NCI-H2196 treated with DMSO at 0.1 percent for 48 hours (cell line): ENCODE data around the gene GPR37.

Experiments
- DNase-seq: peaks from one replicate; lab custom pipeline; 2025; ENCODE audit not compliant: unreplicated experiment; lab: John Stamatoyannopoulos, UW

The GPR37 gene

DNA sequence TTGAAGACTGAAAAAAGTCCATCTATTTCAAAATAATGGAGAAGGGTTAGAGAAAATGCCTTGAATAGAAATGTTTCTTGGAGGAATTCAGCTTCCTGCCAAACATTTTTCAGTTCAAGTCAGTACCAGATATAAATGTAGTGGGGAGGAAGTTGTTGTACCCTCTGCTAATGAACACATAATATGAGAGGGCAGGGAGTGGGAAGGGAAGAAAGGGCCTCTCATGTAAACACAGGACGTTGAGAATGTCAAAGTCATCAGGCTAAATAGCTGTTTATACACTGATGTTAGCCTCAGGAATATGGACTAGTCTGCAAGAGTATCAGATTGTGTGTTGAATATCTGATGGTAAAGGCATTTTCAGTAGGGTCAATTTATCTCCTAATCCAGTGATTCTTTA, 37.0 kb downstream of the GPR37 start:
- no peak for DNase-seq

DNA sequence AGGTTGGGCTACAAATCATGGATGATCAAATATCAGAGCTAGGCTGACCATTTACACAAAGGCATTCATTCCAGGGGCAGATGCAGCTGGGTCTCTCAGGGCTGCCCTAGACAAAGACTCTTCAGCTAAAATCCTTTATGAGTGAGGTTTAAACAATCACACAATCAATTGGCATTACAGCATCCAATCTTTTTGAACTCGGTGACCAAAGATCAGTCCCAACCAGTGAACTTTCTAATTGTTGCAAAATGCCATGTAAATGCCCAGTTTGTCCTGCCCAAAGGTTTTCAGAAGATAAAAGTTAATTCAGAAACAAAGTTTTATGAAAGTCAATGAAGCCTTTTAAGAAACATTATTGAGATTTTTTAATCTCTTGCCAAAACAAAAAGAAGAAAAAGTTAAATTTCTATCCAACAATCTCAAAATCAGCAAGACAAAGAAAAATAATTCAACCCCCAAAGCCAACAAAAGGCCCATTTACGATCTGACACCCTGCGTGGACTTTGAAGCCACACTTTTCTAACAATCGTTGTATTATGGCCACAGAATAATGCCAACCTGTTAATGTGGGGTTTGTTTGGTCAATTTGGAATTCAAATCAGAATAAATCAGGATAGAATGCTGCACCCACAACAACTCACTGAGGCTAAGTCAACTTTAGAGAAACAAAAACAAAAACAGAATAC, 40.9 kb downstream of the GPR37 start:
- DNase-seq = no peak

DNA sequence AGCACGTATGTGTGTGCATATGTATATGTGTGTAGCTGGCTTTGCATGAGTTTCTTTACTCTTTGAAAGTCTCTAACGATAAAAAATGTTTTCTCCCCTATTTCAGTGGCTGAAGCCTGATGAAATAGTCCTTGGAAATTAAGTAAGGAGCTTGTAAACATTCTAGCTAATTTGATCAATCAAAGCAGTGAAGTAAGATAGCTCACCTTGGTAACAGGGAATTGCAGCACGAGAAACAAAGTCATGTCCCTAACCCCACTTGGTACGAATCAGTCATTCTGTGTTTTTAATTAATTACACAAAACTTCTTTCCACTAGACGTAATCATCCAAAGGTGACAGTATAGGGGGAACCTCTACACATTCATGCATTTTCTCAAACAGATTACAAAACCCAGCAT, 41.5 kb downstream of the GPR37 start:
- no peak for DNase-seq

DNA sequence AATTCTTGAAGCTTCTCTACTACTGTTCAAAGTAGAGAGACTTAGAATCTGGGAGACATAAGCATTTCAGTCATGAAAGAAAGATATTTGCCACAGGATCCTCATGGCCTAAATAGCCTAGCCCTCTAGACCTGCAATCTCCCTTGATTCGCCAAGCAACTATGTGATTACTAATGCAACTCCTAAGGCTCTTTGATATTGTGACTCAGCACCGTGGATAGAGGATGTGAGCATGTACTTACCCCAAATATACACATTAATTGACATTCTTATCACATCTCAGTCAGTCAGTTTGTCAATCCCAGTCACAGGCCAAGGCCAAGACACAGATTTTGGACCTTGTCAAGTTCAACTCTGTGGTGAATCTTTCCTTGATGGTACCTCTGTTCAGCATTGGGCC, 42.6 kb downstream of the GPR37 start:
- no peak for DNase-seq

DNA sequence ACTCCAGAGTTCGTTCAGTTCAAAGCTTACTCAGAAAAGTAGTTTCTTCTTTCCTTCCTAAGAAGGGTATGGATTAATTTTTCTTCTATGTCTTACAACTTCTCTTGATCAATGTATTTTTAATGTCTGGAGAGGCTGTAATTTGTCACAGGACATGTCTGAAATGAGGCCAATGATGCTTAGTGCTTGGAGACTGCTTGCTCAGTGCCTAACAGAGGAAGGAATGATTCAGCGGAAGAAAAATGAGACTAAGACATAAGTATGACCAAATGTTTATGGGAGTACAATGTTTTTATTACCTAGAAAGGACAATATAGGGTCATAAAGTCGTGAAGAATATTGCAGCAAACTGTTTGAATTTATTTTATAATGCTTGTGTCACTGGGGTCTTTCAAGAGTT, 43.3 kb downstream of the GPR37 start:
- no peak for DNase-seq

DNA sequence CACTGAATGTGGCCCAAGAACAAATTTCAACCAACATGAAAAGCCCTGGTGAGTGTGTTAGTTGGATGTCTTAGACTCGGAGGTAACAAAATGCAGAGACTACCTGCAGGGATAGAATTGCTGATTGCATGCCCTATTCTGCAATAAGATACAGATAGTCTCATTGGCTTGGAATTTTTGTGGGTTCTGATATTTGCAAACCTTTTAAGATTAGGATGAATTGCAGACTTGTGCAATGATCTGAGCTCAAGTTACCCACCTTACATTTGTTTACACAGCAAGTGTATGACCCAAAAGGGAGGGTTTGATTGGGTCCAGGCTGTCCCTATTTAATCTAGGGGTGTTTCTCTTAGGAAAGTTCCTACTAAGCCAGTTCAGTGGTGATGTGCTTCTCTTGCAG, 45.4 kb downstream of the GPR37 start:
- DNase-seq = peak; percentile 14

DNA sequence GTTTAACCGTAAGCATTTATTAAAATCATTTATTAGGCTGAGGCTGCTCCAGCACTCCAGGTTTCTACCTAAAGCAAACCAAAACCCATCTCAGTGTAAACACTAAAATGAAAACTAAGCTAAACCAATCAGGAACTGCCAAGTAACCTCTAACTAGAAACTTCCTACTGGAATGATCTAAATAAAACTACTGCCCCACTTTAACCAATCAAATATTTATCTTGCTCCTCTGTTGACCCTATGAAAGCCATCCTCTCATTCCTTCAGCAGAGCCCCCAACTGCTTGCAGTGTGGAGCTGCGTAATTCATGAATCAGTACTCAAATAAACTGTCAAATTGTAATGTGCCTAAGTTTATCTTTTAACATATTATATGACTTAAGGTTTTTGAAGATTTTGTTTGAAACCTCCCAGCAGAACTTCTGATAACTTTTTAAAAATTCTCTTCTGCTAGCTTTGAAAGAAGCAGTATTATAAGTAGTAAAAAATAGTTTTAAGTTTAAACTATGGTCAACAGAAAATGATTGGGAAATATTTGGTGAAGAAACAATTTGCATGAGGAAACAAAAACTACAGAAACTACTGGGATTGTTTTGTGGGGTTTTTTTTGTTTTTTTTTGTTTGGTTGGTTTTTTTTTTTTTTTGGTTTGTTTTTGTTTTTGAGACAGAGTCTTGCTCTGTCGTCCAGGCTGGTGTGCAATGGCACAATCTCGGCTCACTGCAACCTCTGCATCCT, 47.4 kb downstream of the GPR37 start:
- no peak for DNase-seq

DNA sequence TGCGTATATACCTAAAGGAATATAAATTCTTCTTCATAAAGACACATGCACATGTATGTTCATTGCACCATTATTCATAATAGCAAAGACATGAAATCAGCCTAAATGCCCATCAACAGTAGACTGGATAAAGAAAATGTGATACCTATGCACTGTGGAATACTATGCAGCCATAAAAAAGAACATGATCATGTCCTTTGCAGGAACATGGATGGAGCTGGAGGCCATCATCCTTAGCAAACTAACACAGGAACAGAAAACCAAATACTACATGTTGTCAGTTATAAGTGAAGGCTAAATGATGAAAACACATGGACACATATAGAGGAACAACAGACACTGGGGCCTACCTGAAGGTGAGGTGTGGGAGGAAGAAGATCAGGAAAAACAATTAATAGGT, 48.7 kb downstream of the GPR37 start:
- no peak for DNase-seq

DNA sequence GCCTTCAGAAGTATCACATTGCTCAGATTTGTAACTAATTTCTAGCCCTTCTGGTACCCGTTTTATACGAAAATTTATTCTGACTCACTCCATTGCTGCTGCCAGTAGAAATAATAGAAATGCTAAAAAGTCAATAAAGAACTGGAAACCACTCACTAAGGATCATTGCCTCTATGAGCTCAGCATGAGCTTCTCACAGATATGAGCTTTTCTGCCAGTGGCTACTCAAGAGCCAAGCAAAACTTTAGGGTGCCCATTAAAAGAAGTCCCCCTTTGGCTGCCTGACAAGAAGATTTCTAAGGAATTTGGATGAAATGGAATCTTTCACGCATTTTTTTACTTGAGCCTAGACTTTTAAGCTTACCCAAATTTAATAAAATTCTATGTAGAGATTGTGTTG, 52.5 kb downstream of the GPR37 start:
- no peak for DNase-seq

DNA sequence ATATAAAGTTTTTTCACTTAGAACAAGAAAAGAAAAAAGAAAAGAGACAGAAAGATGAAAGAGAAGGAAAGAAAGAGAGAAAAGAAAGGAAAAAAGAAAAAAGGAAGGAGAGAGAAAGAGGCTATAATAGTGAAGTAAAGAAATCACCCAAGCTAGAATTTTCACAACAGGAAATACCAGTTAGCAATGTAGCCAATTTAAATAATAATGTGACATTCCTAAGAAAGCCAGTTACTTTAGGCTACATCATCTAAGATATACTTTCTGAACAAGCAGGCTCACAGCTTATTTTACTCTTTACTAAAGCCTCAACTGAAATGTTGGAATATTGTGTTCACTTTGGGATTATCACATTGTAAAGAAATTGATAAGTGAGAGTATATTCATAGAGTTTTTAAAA, 53.6 kb downstream of the GPR37 start:
- DNase-seq = no peak

DNA sequence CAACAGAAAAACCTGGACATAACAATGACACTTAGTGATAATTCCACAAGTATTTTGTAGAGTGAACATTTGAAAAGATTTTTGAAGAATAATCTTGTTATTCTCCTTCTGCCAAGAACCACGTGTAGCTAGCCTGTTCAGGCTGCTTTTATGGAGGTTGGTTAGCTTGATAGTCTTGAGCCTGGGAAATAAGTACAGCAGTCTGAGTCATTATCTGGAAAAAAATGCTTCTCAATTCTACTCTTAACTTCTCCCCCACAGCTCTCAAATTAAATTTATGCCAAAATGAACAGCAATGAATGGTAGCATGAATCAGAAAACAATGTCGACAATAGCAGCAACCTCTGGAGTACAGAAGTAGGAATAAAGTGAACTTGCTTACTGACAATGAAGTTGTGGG, 63.2 kb downstream of the GPR37 start:
- no peak for DNase-seq

DNA sequence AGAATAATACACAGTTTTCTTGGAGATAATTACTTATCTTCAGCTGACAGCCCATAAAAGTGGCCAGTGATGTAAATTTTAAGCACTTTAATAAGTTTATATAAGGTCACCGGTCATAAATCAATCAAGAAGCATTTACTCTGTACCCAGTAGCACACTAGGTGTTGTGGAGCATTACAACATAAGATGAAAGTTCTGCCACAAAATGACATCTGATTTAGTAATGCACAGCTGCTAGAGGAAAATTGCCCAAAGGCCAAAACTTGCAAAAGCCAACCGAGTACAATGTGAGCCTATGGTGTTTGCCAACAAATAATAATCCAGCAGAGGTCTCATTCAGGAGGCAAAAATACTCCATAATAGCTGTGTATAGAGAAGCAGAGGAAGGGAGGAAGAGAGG, 63.6 kb downstream of the GPR37 start:
- no peak for DNase-seq

DNA sequence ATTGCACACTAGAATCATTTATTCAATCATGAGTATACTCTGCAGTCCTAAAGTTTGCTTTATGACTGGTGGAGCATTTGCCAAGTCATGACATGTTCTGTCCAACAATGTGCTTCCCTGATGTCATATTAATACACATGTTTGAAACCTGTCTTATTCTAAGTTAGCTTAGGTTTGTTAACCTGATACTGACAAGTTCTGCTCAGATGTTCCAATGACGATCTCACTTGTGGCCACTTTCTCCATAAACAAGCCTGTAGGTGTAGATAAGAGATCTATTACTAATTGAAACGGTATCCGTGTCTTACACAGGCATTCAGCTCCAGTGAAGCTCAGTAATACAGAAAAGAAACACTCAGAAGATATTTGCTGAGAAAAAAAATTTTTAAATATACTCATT, 64.9 kb downstream of the GPR37 start:
- no peak for DNase-seq

DNA sequence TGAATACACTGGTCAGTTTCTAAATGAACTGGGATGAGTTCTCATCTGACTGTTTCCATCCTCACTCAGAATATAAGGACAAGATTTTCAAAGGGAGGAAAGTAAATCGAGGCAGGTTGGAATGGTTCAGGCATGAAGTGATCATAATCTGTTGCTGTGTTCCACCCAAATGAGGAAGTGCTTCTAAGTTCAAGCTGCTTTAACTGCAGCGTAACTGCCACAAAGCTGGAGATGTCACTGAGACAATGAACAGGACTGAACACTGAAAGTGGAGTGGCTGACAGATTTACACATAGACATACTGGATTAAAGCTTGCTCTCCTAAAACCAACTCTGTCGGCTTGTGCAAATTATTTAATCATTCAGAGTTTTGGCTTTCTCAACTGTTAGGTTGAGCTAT, 66.6 kb downstream of the GPR37 start:
- DNase-seq = no peak

DNA sequence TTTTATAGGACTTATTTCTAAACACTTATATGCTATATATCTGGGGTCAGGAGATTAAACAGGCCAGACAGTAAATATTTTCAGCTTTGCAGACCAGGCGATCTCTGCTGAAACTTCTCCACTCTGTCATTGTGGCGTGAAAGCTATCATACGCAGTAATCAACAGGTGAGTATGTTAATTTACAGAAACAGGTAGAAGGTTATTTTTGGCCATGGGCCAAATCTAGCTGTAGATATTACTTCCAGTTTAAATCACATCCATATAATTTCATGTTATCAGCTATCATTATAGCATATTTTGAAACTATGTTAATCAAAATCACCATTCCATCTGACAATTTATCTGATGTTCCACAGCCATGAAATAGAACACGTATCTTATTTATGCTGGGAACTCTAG, 67.8 kb downstream of the GPR37 start:
- no peak for DNase-seq
